BJ (cell line): ENCODE results near the gene VASN. TPM values are rescaled to one million over a fixed set of nuclear protein-coding genes. Genes with fewer than 3 reads are reported as not detected.
A peak's percentile ranks its signal among the peaks of the same experiment; 100 is the strongest.

ENCODE experiments used
- CTCF ChIA-PET: fragments of 350-600 bp; formaldehyde crosslinking; extraction: SDS; loops from one replicate; lab custom pipeline; 2021; ENCODE audit warnings: antibody characterized with exemption, inconsistent platforms; lab: Yijun Ruan, JAX
- POLR2A ChIA-PET: fragments of 300-600 bp; sonication (Branson Sonifier 250); formaldehyde crosslinking; extraction: SDS; loops from one replicate; lab custom pipeline; 2021; ENCODE audit warnings: antibody characterized with exemption; lab: Charles Lee
- DNase-seq: peaks from one replicate; pipeline ENCODE4 v3.0.0-alpha.2; 2011; ENCODE audit warnings: low read depth
- H3K27me3 ChIP-seq: 2 replicates; pipeline ENCODE4 v1.6.0; 2011; ENCODE audit warnings: low read length; ENCODE audit not compliant: control insufficient read depth, insufficient read depth
- H3K36me3 ChIP-seq: 2 replicates; pipeline ENCODE4 v1.5.1; 2011; ENCODE audit warnings: low read length; ENCODE audit not compliant: control insufficient read depth, insufficient read depth
- H3K4me3 ChIP-seq: 2 replicates; pipeline ENCODE4 v1.5.1; 2011; ENCODE audit warnings: low read depth, mild to moderate bottlenecking, control low read depth, low read length
- polyA plus RNA-seq: library from polyadenylated mRNA; depleted of rRNA; stranded (reverse); fragments of >200 nt; gene quantifications from 2 replicates; pipeline ENCODE4 v1.2.3, GENCODE V29; 2011
- TF ChIP-seq, protein P1 (sequence below): IDR thresholded peaks from 2 replicates; pipeline ENCODE4 v1.5.1; 2011; ENCODE audit warnings: low read depth, mild to moderate bottlenecking, control low read depth, inconsistent platforms, low read length, moderate library complexity; ENCODE audit not compliant: insufficient read depth

The VASN gene
- polyA plus RNA-seq, 1 experiment = 71.6 TPM

DNA sequence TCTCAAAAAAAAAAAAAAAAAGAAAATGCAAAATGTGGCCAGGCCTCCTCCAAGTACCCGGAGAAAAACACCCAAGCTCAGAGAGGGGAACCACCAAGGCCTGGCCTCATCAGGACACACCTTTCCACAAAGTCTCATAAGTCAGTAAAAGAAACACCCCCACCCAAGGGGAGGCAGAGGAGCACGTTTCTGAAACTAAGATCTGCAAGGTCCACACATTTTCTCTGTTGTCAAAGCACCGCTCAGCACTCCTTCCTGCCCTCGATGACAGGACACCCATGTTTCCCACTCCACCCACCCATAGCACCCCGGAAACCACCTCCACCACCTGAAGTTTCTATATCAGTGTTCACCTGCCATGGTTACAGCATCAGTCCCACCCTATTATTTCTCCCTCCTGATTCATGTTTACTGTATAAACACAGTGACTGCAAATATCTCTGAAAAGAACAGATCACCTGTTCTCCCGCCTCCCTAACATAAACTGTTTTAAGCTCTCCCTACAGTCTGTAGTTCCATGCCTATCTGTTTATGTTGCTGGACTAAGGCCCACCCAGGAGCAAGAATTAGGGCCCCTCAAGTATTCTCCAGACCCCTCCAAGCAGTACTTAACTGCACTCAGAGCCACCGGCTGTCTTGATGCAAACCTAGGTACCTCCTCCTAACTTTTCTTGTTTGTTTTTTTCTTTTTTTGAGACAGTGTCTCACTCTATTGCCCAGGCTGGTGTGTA, 42.7 kb downstream of the VASN start:
- ChIA-PET CTCF (interaction anchor here (0.9 to 3.8 kb wide), 5 partner anchors 9 to 56 kb away, joined by 3 to 40 read pairs (median 3); no protein-coding TSS in a partner anchor), POLR2A (no interaction called here)
- Histone ChIP-seq H3K27me3 (no peaks in the 10 kb centered on the region), H3K4me3 (no peak overlapping the region), H3K36me3 (peaks cover 5% of the 10 kb centered on the region)
- no peak for DNase-seq
- TF ChIP-seq, protein P1, sequence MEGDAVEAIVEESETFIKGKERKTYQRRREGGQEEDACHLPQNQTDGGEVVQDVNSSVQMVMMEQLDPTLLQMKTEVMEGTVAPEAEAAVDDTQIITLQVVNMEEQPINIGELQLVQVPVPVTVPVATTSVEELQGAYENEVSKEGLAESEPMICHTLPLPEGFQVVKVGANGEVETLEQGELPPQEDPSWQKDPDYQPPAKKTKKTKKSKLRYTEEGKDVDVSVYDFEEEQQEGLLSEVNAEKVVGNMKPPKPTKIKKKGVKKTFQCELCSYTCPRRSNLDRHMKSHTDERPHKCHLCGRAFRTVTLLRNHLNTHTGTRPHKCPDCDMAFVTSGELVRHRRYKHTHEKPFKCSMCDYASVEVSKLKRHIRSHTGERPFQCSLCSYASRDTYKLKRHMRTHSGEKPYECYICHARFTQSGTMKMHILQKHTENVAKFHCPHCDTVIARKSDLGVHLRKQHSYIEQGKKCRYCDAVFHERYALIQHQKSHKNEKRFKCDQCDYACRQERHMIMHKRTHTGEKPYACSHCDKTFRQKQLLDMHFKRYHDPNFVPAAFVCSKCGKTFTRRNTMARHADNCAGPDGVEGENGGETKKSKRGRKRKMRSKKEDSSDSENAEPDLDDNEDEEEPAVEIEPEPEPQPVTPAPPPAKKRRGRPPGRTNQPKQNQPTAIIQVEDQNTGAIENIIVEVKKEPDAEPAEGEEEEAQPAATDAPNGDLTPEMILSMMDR = no peak

DNA sequence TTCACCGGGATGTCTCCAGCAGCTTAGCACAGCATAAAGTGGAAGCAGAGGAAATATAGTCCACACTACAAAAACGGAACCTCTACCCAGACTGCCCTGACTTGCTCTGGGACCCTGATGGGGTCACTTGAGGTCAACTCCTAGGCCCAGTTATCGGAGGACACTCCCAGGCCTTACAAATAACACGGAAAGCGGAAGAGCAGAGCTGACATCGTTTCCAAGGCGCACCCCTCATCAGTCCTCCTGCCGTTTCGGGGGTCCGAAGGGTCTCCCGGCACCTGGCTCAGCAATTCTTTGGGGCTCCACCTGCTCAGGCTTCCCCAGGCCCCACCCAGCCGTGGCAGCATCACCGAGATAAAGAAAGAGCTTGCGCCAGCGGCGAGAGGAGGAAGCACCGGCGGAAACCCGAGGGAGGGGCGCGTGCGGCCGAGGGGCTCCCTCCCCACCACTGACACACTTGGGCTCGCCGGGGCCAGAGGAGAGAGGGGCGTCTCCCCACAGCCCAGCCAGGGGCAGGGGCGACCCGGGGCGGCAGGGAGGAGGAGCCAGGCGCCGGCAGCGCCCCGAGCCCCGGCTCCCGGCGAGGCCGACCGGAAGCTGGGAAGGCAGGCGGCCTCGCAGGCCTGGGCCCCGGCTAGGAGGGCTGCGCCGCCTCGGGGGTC, 44.0 kb downstream of the VASN start:
- Histone ChIP-seq H3K4me3 (peak overlapping the region; percentile 87), H3K27me3 (no peaks in the 10 kb centered on the region), H3K36me3 (peaks cover 5% of the 10 kb centered on the region)
- ChIA-PET POLR2A (no interaction called here), CTCF (interaction anchor here (0.8 to 2.5 kb wide), 5 partner anchors 13 to 134 kb away, joined by 3 to 14 read pairs (median 3); no protein-coding TSS in a partner anchor)
- DNase-seq = no peak
- TF ChIP-seq, protein P1 = peak; percentile 26; the same call in 1 of the 2 replicates

DNA sequence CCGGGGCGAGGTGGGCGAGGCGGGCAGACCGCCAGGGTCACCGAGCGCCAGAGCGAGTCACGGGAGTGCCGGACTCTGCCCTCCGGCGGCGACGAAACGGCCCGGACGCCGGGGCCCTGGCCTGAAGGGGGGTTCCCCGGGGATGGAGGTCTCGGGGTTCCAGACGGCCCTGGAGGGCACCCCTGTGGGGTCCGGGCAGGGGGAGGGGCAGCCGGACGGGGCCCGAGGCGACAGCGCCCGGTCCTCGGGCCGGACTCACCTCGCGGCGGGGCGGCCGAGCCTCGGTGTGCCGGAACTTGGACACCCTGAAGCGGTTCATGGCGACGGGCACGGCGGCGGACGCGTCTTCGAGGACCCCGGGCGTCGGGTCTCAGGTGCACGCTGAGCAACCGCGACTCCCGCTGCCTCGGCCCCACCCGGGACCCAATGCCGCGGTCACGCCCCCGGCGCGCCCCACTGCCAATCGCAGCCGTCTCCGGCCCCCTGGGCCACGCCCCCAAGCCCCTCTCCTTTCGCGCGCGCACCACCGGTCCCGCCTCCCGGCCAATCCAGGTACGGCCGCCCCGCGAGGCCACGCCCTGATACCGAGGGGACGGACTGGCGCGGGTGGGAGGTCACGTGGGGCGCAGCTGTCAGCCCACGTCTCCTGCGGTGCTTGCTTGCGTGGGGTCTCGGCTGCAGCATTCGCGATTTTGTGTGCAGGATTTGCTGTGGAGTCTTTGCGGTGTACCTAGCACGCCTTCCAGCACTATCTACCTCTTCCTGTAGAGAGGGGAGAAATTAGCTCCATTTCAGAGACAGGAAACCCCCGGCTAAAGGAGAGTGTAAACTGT, 44.8 kb downstream of the VASN start, which contains the start of gene CORO7:
TSS of gene CORO7 (minus strand) at position 397 of the 833 bp plus-strand sequence. CDS start at position 319, 78 bp downstream.
- Histone ChIP-seq H3K27me3 (no peaks in the 10 kb centered on the region), H3K36me3 (peaks cover 5% of the 10 kb centered on the region), H3K4me3 (peak within 1 kb of the TSS; percentile 87)
- TF ChIP-seq, protein P1 = no peak
- DNase-seq = peak; percentile 50
- POLR2A ChIA-PET = no interaction called here
- CTCF ChIA-PET = interaction anchor here (0.8 to 2.5 kb wide), 5 partner anchors 14 to 134 kb away, joined by 3 to 14 read pairs (median 3); no protein-coding TSS in a partner anchor

DNA sequence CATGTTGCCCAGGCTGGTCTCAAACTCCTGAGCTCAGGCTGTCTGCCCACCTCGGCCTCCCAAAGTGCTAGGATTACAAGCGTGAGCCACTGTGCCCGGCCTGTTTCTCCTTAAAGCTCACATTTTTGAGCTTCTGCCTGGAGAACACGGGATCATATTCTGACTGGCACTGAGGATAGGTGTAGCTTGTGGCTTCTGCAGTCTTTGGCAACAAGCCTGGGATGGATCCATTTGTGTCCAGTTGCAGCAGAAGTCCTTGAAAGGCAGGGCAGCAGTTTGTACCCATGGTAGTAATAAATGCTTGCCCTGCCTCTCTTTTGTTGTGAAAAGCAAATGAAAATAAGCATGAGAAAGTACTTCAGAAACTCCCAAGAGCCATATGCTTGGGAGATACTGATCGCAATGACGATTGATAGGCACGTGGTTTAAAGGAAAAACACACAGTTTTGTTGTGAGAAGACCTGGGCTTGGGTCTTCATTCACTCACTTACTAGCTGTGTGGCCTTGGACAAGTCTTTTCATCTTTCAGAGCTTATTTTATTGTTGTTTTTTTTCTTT, 47.8 kb downstream of the VASN start:
- ChIA-PET CTCF (interaction anchor here (0.6 to 2.9 kb wide), 3 partner anchors 16 to 482 kb away, joined by 4 to 10 read pairs (median 4); no protein-coding TSS in a partner anchor), POLR2A (interaction anchor here (0.6 kb wide), 1 partner anchor 44 kb away, joined by 3 read pairs; no protein-coding TSS in a partner anchor)
- no peak overlapping the region for H3K4me3 ChIP-seq
- no peaks in the 10 kb centered on the region for H3K27me3 ChIP-seq
- DNase-seq = no peak
- no peaks in the 10 kb centered on the region for H3K36me3 ChIP-seq
- TF ChIP-seq, protein P1 = no peak
